Neural cell (in vitro differentiated cells): Measurements from ENCODE around the gene MYO1D. TPM values are rescaled to one million over a fixed set of nuclear protein-coding genes. Genes with fewer than 3 reads are reported as not detected.
"Not testable (repeated sequence)": the region's sequence is repeated elsewhere in the genome, so short reads cannot be mapped to it uniquely, and the experiment has no call there.

ENCODE experiments used
- H2AFZ ChIP-seq: fragments of 200-600, 300-800 bp; sonication (generic), shearing (Covaris generic); 2 replicates; pipeline ENCODE4 v1.6.0; 2014; ENCODE audit warnings: low read depth, mild to moderate bottlenecking, antibody characterized with exemption, low read length, moderate library complexity
- H3F3A ChIP-seq: fragments of 200-600 bp; shearing (Covaris generic); 2 replicates; pipeline ENCODE4 v1.6.1; 2016; ENCODE audit warnings: mild to moderate bottlenecking, moderate library complexity, mixed read lengths, antibody characterized with exemption, low read length; ENCODE audit not compliant: insufficient read depth, poor library complexity, severe bottlenecking
- H3K27ac ChIP-seq: fragments of 200-600, 300-800 bp; sonication (generic), shearing (Covaris generic); 2 replicates; pipeline ENCODE4 v1.5.1; 2014; ENCODE audit warnings: mild to moderate bottlenecking, low read length, moderate library complexity
- H3K27me3 ChIP-seq: fragments of 300-800, 200-600 bp; sonication (generic), shearing (Covaris generic); 2 replicates; pipeline ENCODE4 v1.6.0; 2014; ENCODE audit warnings: mild to moderate bottlenecking, low read depth, low read length, moderate library complexity; ENCODE audit not compliant: insufficient read depth
- H3K36me3 ChIP-seq: fragments of 300-800, 200-600 bp; sonication (generic), shearing (Covaris generic); 2 replicates; pipeline ENCODE4 v1.5.1; 2014; ENCODE audit warnings: mild to moderate bottlenecking, antibody characterized with exemption, low read length, moderate library complexity; ENCODE audit not compliant: insufficient read depth
- H3K4me2 ChIP-seq: fragments of 300-800, 200-600 bp; sonication (generic), shearing (Covaris generic); 2 replicates; pipeline ENCODE4 v1.6.0; 2014; ENCODE audit warnings: mild to moderate bottlenecking, low read length
- H3K4me3 ChIP-seq: fragments of 300-800, 200-600 bp; sonication (generic), shearing (Covaris generic); 2 replicates; pipeline ENCODE4 v1.5.1; 2014; ENCODE audit warnings: mild to moderate bottlenecking, low read length, moderate library complexity
- H3K79me2 ChIP-seq: fragments of 200-600 bp; shearing (Covaris generic); replicated peaks from 2 replicates; pipeline ENCODE4 v1.6.0; 2014; ENCODE audit warnings: mild to moderate bottlenecking, low read length, moderate library complexity; ENCODE audit not compliant: insufficient read depth
- H3K9ac ChIP-seq: fragments of 300-800, 200-600 bp; sonication (generic), shearing (Covaris generic); 2 replicates; pipeline ENCODE4 v1.6.1; 2016; ENCODE audit warnings: mild to moderate bottlenecking, low read length, mixed read lengths
- H3K9me2 ChIP-seq: fragments of 200-600 bp; shearing (Covaris generic); 2 replicates; pipeline ENCODE4 v1.6.1; 2016; ENCODE audit warnings: mild to moderate bottlenecking, low read length, mixed read lengths; ENCODE audit not compliant: insufficient read depth
- H3K9me3 ChIP-seq: fragments of 200-600, 300-800 bp; sonication (generic), shearing (Covaris generic); 2 replicates; pipeline ENCODE4 v1.6.1; 2016; ENCODE audit warnings: mild to moderate bottlenecking, mixed run types, low read length, moderate library complexity, mixed read lengths
- H4K20me1 ChIP-seq: fragments of 200-600 bp; shearing (Covaris generic); 2 replicates; pipeline ENCODE4 v1.6.1; 2016; ENCODE audit warnings: mild to moderate bottlenecking, mixed run types; ENCODE audit not compliant: insufficient read depth
- CTCF ChIP-seq: fragments of 450-650 bp; IDR thresholded peaks from 2 replicates; pipeline ENCODE4 v1.5.1; 2014; ENCODE audit warnings: antibody characterized with exemption, mild to moderate bottlenecking, moderate library complexity; ENCODE audit not compliant: poor library complexity, severe bottlenecking
- EP300 ChIP-seq: fragments of 450-650 bp; conservative IDR thresholded peaks from 2 replicates; pipeline ENCODE4 v1.6.1; 2014; ENCODE audit warnings: antibody characterized with exemption, mild to moderate bottlenecking, moderate library complexity; ENCODE audit not compliant: poor library complexity, severe bottlenecking
- EZH2 ChIP-seq: fragments of 200-600, 300-800 bp; shearing (Covaris generic), sonication (generic); IDR thresholded peaks from 2 replicates; pipeline ENCODE4 v1.6.1; 2014; ENCODE audit warnings: antibody characterized with exemption, low read length, borderline replicate concordance, mild to moderate bottlenecking; ENCODE audit not compliant: insufficient read depth, poor library complexity, severe bottlenecking
- MXI1 ChIP-seq: fragments of 450-650 bp; conservative IDR thresholded peaks from 2 replicates; pipeline ENCODE4 v1.6.1; 2014; ENCODE audit warnings: antibody characterized with exemption, mild to moderate bottlenecking; ENCODE audit not compliant: poor library complexity, severe bottlenecking
- POLR2AphosphoS5 ChIP-seq: IDR thresholded peaks from 2 replicates; pipeline ENCODE4 v1.6.1; 2012
- RAD21 ChIP-seq: fragments of 450-650 bp; conservative IDR thresholded peaks from 2 replicates; pipeline ENCODE4 v1.6.1; 2014; ENCODE audit warnings: antibody characterized with exemption, mild to moderate bottlenecking, moderate library complexity
- SMC3 ChIP-seq: fragments of 450-650 bp; conservative IDR thresholded peaks from 2 replicates; pipeline ENCODE4 v1.6.1; 2014; ENCODE audit warnings: antibody characterized with exemption, mild to moderate bottlenecking, moderate library complexity; ENCODE audit not compliant: poor library complexity
- TAF1 ChIP-seq: IDR thresholded peaks from 2 replicates; pipeline ENCODE4 v1.6.1; 2012; ENCODE audit warnings: low read depth
- polyA plus RNA-seq: library from polyadenylated mRNA; depleted of rRNA; stranded (reverse); fragments of >200 nt; gene quantifications from 2 replicates; pipeline ENCODE4 v1.2.3, GENCODE V29; 2014
- TF ChIP-seq, protein P1 (sequence below): IDR thresholded peaks from 2 replicates; pipeline ENCODE4 v1.6.1; 2012; ENCODE audit warnings: borderline replicate concordance

MYO1D gene
- polyA plus RNA-seq, 1 donor from 2014 or later, result 10.7 TPM

GRCh38 chr17:32450379-32450778 is 426.5 kb downstream of the MYO1D start:
- H3K9ac ChIP-seq, H3K9me3 ChIP-seq, H3F3A ChIP-seq, H2AFZ ChIP-seq, H3K27me3 ChIP-seq, H4K20me1 ChIP-seq, H3K4me2 ChIP-seq, H3K9me2 ChIP-seq, H3K27ac ChIP-seq, H3K4me3 ChIP-seq: not testable (repeated sequence)
- Histone ChIP-seq H3K36me3 (peaks cover 24% of the 10 kb centered on the region), H3K79me2 (peaks cover 51% of the 10 kb centered on the region)

- Histone ChIP-seq H2AFZ (no peak overlapping the region), H3K9me2 (no peaks in the 10 kb centered on the region), H3K79me2 (peaks cover 55% of the 10 kb centered on the region), H3K9me3 (no peaks in the 10 kb centered on the region), H3K27ac (no peak overlapping the region), H4K20me1 (no peaks in the 10 kb centered on the region), H3K36me3 (peaks cover 24% of the 10 kb centered on the region), H3K9ac (no peak overlapping the region), H3K4me2 (no peak overlapping the region), H3K4me3 (no peak overlapping the region), H3K27me3 (no peaks in the 10 kb centered on the region), H3F3A (no peaks in the 10 kb centered on the region)
- TF ChIP-seq, protein P1, sequence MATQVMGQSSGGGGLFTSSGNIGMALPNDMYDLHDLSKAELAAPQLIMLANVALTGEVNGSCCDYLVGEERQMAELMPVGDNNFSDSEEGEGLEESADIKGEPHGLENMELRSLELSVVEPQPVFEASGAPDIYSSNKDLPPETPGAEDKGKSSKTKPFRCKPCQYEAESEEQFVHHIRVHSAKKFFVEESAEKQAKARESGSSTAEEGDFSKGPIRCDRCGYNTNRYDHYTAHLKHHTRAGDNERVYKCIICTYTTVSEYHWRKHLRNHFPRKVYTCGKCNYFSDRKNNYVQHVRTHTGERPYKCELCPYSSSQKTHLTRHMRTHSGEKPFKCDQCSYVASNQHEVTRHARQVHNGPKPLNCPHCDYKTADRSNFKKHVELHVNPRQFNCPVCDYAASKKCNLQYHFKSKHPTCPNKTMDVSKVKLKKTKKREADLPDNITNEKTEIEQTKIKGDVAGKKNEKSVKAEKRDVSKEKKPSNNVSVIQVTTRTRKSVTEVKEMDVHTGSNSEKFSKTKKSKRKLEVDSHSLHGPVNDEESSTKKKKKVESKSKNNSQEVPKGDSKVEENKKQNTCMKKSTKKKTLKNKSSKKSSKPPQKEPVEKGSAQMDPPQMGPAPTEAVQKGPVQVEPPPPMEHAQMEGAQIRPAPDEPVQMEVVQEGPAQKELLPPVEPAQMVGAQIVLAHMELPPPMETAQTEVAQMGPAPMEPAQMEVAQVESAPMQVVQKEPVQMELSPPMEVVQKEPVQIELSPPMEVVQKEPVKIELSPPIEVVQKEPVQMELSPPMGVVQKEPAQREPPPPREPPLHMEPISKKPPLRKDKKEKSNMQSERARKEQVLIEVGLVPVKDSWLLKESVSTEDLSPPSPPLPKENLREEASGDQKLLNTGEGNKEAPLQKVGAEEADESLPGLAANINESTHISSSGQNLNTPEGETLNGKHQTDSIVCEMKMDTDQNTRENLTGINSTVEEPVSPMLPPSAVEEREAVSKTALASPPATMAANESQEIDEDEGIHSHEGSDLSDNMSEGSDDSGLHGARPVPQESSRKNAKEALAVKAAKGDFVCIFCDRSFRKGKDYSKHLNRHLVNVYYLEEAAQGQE, result no peak
- TF ChIP-seq TAF1 (no peak), POLR2AphosphoS5 (no peak), RAD21 (no peak), EZH2 (no peak), MXI1 (no peak), EP300 (no peak), CTCF (no peak), SMC3 (no peak)
These were observed 427.0 kb downstream of the MYO1D start for GRCh38 chr17:32449963-32450362.

- Histone ChIP-seq H3K9ac (no peak overlapping the region), H3K9me3 (no peaks in the 10 kb centered on the region), H3K36me3 (peaks cover 15% of the 10 kb centered on the region), H2AFZ (no peak overlapping the region), H3K27me3 (no peaks in the 10 kb centered on the region), H3K79me2 (peaks cover 54% of the 10 kb centered on the region), H3K4me2 (peak overlapping the region; percentile 81), H3K4me3 (peak overlapping the region; percentile 98), H3K27ac (no peak overlapping the region), H3K9me2 (no peaks in the 10 kb centered on the region), H3F3A (no peaks in the 10 kb centered on the region), H4K20me1 (no peaks in the 10 kb centered on the region)
- TF ChIP-seq CTCF (no peak), SMC3 (no peak), RAD21 (no peak), EP300 (no peak), EZH2 (no peak), POLR2AphosphoS5 (no peak), MXI1 (no peak), TAF1 (no peak)
- TF ChIP-seq, protein P1, result no peak
These were observed 430.0 kb downstream of the MYO1D start for GRCh38 chr17:32446949-32447348.
